NOMO-1 (cell line): Measurements from ENCODE around the gene MGMT.

ENCODE experiments used
- DNase-seq, 2 experiments: peaks; one replicate each; lab custom pipeline; 2025; ENCODE audit not compliant: unreplicated experiment in 2 of 2; lab: John Stamatoyannopoulos, UW

The MGMT gene

DNA sequence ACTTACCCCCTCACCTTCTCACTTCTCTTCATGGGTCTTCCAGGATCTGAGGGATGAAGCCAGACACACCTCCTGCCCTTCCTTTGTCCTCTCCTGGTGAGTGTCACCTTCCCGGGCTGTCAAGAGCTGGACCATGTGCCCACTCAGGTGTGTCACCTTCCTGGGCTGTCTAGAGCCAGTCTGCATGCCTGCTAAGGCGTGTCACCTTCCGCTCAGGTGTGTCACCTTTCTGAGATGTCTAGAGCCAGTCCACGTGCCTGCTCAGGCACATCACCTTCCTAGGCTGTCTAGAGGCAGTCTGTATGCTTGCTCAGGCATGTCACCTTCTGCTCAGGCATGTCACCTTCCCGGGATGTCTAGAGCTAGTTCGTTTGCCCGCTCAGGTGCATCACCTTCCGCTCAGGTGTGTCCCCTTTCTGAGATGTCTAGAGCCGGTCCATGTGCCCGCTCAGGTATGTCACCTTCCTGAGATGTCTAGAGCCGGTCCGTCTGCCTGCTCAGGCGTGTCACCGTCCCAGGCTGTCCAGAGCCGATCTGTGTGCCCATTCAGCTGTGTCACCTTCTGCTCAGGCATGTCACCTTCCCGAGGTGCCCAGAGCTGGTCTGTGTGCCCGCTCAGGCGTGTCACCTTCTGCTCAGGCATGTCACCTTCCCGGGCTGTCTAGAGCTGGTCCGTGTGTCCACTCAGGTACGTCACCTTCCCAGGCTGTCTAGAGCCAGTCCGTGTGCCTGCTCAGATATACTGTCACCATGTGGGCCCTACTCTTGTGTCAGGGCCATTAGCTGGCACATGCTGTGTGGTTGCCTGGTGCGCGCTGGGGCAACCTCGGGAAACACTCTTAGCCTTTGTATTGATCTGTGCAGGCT lies 251.7 kb downstream of the MGMT start:
- DNase-seq: no peak

DNA sequence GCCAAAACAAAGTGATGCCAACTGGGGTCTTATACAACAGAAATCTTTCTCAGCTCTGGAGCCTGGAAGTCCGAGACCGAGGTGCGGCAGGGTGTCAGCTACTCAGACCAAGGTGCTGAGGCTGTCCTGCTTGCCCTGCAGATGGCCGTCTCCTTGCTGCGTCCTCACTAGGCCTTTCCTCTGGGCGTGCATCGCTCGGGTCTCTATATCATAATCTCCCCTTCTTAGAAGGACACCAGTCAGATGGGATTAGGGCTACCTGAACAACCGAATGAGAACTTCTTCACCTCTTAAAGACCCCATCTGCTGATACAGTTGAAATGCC lies 252.3 kb downstream of the MGMT start:
- no peak for DNase-seq

GRCh38 chr10:129719889-129720590 lies 253.0 kb downstream of the MGMT start:
- no peak for DNase-seq

- DNase-seq: no peak
Observed at GRCh38 chr10:129725011-129725410, 258.0 kb downstream of the MGMT start.

DNA sequence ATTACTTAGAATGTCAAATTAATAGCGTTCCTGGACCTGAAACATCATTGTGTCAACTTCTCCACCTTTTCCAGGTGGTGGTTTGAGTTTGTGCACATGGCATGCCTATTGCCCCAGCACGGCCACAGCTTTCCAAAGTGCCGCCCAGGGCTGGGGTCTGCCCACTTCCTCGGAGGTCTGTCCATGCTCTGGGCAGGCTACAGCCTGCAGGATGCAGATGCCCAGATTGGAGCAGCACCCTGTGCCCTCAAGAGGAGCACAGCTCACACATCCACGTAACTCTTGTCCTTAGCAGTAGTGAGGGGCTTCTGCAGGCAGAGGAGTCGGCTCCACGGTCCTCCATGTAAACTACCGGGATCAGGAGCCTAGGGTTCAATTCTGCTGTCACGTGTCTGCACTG lies 258.4 kb downstream of the MGMT start:
- no peak for DNase-seq

GRCh38 chr10:129725890-129726631 lies 259.0 kb downstream of the MGMT start:
- DNase-seq: no peak

DNA sequence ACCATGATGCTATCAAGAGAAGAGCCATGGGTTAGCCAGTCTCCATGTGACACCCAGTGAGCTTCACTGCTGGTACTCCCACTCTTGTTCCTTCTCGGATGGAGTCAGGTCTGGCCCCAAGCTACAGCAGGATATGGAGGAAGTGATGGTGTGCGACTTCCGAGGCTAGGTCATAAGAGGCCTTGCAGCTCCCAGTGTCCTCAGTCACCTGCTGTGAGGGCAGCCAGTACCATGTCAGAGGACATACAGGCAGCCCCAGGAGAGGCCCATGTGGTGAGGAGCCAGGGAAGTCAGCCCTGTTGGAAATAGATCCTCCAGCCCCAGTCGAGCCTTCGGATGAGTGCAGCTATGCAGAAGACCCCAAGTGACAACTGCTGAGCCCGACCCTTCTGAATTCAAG lies 260.0 kb downstream of the MGMT start:
- DNase-seq: no peak

DNA sequence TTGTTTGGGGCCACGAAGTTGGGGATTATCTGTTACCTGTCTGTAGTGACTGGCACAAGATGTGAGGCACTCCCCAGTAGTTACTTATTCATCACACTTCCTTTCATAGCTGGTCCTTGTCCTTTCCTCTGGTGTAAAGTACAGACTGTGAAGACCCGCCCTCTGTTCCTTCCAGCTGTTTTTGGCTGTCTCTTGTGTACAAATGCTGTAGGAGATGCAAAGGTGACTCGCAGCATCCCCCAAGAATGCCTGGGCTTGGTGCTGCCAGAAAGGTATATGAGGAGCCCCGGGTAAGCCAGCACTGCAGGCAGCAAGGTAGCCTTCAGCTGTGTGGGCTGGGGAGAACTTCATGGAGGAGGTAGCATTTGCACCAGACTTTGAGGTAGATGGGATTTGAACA lies 260.5 kb downstream of the MGMT start:
- no peak for DNase-seq

DNA sequence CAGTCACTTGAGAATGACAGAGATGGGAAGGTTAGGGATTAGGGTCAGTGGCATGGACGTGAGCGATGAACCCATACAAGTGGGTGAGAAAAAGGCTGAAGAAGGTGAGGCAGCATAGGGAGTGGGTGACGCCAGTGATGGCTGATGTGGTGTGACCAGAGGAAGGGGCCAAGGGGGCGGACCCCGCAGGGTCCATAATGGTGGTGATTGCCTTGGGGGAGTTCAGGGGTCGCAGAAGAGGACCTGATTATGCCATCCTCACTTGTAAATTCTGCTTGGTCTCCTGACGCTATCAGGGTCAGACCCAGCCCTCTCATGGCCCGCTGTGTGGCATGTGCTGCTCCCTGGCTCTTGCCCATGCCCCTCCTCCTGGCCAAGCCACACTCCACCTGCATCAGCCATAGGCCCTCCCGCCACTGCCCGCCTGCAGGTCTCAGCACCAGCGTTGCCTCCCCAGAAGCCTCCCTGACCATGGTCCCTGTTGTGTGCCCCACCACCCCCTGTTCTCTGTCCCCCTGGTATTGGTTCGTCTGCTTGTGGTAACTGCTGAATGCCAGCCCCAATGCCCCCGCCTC lies 261.3 kb downstream of the MGMT start:
- DNase-seq: no peak

DNA sequence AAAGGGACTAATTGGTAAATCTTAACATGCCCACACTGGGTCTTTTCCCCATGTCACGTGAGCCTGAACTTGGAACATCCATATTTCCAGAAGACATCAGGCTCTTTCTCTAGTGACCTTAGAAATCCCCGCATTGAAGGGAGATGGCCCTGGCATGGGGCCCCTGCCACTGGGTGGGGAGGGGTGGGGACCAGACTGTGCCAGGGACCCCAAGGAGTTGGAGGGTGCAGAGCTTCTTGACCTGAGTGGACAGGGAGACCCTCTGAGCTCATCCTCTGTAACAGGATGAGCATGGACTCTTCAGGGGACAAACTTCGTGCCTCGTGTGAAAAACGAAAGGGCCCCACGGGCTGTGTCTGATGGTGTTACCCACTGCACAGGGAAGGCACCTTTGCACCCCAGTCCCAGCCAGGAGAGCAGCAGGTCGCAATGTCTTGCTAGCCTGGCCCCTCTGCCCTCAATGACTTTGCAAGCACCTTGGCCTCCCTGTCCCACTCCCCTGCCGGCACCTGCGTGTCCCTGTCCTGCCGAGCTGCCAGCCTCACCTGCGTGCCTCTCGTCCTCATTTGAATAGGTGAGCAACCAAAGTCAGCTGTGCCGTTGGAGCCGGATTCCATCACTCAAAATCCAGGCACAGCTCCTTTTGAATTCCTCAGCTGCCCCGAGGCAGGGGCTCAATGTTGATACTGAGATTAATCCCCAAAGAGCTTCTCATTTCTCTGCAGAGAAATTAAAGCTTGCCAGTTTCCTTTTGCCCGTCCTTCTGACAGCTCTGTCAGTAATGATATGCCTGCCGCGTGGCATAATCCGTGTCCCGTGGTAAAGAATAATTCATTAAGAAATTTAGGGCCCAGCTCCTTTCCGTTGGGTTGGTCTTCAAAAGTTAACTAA lies 262.1 kb downstream of the MGMT start:
- DNase-seq: no peak

DNA sequence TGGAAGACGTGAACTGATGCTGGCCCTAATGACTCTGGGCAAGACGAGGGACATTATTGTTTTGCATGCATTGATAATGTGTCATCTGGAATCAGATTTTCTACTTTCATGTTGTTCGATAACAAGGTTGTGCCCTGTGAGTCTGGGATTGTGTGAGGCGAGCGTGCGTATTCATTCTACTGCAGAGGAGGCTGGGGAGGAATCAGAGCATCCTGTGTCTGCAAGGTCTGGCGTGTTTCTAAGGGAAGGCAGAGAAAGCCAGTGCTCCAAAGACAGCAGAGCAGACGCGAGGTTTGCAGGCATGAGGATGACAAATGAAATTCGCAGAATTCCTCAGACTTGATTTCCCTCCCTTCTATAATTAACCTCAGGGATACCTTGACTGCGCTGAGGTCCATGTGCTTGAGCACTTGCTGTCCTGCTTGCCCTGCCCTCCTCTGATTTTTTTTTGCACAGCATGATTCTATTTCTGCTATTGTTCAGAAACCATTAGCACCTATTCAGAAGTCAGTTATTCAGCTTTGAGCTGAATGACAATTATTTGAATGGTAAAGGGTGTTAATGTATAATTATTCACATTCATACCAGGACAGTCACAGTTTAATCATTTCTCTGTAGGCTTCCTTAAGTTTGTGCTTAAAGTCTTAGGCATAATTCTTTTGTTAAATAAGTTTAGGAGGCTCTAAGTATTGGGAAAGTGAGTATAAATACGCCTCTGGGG lies 263.4 kb downstream of the MGMT start:
- no peak for DNase-seq

DNA sequence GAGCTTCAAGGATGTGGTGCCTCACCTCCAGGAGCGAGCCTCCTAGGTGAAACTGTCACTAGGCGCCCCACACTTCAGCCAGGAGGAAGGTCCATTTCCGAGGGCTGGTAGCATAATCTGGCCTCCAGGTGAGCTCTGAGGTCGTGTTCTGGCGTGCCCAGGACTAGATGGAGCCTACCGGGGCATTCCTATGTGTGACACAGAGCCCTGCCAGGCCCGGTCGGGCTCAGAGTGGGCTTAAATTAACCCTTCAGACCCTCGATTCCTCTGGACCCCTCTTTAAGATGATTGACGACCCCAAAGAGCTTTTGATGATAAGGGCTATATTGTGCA lies 263.9 kb downstream of the MGMT start:
- DNase-seq: no peak

DNA sequence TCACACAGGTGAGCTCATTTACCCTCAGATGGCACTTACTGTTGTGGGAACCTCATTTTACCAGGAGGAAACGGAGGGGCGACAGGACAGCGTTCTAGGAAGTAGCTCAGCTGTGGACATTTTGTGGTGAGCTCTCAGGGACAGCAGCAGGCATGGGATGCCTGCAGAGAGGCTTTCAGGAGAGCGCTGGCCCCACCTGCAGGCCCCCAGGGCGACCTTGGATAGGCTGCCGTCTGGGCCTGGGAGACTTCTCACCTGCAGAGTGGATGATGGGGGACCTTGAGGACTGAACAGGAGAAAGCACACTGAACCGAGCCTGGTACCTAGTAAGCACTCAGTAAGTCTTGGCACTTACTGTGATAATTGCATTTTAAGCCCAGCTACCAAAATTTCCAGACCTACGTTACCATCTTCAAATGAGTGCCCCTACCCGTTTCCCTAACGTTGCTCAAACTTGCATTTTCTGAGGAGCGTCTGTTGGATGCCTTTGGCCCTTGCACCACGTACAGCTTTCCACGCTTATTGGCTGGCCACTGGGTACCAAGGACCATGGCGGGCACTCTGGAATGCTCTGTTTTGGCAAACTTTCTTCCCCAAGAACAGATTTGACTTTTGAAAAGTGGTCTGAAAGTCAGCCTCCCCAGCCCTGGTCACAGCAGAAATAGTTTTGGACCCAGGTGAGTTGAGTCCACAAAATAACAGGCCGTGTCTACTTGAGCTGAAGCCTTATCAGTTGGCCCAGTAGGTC lies 273.7 kb downstream of the MGMT start:
- no peak for DNase-seq

GRCh38 chr10:129741280-129741977 lies 274.4 kb downstream of the MGMT start:
- DNase-seq: no peak

- DNase-seq: no peak
Observed at GRCh38 chr10:129741978-129742741, 275.1 kb downstream of the MGMT start.

GRCh38 chr10:129742742-129743550 lies 275.9 kb downstream of the MGMT start:
- no peak for DNase-seq

DNA sequence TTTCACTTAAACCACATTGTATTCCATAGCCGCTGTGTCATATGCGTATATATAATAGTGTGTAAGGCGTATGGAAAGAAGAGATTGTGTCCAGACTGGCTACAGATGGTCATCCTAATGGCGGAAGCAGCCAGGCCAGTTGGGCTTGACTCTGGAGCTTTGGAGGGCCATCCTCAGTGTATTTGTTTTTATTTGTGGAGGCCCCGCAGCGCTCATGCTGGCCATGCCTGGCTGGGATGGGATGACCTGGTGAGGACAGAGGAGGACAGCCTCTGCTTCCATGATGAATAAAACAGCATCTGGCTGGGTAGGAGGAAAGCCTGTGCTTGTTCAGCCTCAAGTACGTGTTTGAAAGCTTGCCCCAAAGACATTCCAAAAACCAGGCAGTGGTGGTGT lies 276.7 kb downstream of the MGMT start:
- no peak for DNase-seq
